HTR-8/SVneo (cell line): Measurements from ENCODE around the gene STK35.

Experiments used
- DNase-seq: peaks from one replicate; pipeline ENCODE4 v3.0.0; 2011; ENCODE audit warnings: low spot score, mixed read lengths; ENCODE audit not compliant: insufficient read length
- FAIRE-seq: peaks from 2 replicates; lab custom pipeline; 2011; peaks lifted over from hg19 to GRCh38; lab: Jason Lieb, UNC

The STK35 gene

DNA sequence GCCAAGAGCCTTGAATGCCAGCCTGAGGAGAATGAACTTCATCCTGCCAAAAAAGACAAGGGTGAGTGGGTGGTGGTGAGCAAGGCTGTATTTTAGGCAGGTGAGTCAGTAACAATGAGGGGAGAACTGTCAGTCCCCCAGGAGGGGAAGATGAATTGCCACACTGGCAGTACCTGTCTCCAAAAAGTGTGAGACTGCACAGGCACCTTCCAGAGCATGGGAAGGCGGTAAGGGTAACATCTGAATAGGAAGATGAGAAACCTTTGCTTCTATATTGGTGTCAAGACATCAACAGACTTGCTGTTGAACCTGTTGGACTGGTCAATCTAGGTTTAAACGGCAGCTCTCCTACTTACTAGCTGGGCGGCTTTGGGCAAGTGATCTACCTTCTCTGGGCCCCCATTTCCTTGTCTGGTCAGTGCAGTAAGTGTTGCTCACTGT is 30.9 kb downstream of the STK35 start:
- DNase-seq (no peak), FAIRE-seq (no peak)

DNA sequence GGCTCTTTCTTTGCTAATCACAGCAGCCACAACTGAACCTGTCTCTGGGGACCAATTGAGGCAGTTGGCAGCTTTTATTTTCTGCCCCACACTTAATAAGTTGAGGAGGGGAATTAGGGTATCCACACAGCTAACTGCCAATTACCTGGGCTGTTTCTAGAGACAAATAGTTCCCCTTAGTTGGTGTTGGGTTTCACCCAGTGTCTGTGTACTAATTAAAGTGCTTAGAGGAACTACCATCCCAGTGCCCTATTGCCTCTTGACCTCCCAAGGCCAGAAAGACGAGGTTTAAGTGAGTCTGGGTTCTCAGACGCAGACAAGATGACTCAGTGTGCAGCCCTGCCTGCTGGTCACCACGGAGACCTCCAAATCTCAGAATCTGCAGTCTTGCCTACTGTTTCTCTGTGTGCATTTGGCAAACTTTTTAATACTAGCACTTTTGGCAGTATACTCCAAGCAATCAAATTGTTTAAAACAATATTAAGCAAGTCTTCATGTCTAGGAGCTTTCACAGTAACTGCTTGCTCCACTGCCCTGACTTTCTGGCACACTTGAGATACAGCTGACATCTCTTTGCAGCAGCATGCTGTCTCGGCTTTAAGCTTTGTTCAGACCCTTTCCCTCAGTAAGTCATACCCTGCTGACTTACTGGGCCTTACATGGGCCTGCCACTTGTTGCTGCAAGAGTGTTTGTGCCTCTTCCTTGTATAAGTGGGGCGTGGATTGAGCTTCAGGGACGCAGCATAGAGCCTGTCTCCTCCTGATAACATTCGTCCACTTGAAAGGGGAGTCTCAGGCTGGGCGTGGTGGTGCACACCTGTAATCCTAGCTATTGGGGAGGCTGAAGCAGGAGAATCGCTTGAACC is 31.9 kb downstream of the STK35 start:
- peak; percentile 60 for FAIRE-seq
- no peak for DNase-seq

DNA sequence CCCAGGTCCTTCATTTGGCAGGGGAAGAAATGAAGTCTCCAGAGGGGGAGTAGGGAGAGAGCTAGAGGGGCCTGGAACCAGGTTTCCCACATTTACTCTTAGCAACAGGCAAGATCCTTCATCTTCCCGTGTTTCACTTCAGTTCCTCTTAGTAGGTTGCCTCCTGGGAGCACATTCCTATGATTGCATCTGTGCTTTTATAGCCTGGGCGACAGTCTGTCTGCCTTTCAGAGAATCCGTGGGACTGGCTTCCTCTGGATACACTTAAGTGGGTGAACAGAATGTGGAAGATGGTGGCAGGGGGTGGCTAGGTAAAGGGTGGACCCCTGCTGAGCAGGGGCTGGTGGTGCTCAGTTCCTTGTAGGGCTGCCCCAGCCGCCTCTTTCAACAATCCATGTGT is 33.4 kb downstream of the STK35 start:
- FAIRE-seq (no peak), DNase-seq (no peak)

DNA sequence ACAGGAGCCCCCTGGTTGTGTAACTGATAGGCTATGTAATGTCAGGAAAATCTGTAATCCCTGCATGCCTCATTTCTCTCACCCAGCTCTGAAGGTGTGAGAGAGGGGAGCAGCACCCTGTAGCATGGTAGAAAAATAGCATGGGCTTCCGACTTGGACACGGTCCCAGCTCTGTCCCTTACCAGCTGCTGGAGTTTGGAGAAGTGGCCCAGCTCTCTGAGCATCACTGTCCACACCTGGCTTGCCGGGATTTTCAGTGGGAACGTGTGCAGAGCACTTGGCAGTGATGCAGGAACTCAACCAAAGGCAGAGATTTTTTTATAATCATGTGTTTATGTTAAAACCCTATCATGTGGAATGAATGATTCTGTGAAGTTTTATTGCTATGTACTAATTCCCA is 34.6 kb downstream of the STK35 start:
- FAIRE-seq: no peak

DNA sequence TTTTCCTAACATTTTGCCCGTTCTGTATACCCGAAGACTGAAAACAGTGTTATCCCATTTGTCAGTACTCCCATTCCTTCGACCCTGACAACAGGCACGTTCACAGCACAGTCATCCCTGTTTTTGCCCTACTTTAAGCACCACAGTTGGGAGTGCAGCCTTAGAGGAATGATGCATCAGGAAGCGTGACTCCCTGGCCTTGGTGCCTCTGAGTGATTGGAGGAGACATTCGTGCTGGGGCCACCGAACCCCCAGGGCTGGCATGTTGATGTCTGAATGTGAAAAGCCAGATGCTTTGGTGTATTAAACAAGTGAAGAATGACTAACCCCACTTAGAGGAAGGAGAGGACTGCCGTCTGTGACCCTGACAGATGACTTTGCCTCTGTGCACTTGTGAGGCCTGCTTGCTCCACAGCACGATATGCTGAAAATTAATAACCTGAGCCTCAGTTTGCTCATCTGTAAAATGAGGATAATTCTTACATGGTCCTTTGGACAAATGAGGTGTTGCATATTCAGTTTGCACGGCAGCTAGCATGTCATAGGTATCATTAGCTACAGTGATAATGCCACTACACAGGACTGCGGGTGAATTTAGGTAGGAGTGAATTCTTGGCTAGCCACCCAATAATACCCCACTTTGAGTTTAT is 36.0 kb downstream of the STK35 start:
- no peak for DNase-seq
- FAIRE-seq: peak; percentile 69

More for the DNA sequence above, 34.6 kb downstream of the STK35 start:
- no peak for DNase-seq

DNA sequence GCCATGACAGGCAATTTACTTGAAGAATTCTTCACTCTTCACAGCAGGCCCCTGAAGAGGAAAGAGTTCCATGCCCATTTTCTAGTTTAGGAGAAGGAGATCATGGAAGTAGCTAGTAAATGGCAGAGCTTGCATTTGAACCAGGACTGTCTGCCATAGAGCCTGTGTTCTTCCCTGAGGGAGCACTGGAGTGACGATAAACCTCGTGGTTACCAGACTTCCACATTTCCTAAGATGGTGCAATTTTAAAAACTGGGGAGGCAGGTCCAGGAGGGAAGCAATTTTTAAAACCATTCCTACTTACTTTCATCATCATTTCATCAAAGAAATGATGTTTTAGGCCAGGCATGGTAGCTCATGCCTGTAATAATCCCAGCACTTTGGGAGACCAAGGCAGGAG is 36.8 kb downstream of the STK35 start:
- DNase-seq (no peak), FAIRE-seq (no peak)

DNA sequence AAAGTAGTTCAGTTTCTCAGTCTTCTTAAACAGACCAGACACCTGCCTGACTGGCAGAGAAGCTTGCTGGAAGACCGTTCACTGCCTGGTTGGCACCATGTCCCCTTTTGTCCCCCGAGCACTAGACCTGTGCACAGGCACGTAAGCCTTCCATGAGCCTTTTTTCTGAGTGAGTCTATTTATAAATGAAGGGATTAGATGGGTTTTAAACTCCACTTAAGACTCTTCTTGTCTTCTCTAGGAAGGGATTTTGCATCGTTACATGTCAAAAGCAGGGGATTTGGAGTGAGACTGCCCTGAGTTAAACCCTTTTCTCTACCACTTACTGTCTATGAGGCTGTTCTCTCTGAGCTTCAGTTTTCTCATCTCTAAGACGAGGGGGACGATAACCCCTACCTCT is 37.6 kb downstream of the STK35 start:
- no peak for DNase-seq
- FAIRE-seq: no peak

DNA sequence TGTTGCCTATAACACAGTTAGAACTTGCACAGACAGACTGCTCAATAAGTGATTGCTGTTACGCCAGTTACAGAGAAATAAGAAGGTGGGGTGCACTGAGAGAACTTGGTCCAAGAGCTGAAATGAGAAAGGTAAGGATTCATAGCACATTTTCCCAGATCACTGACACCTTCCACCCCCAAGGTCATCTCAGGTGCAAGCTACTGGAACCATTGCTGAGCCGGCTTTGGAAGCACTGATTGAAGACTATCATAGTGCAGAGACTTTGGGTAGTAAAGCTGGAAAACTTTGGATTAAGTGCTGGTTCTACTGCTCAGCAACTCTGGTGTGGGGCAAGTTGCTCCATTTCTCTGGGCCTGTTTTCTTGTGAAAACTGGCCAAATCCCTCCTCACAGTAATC is 38.1 kb downstream of the STK35 start:
- FAIRE-seq: no peak

DNA sequence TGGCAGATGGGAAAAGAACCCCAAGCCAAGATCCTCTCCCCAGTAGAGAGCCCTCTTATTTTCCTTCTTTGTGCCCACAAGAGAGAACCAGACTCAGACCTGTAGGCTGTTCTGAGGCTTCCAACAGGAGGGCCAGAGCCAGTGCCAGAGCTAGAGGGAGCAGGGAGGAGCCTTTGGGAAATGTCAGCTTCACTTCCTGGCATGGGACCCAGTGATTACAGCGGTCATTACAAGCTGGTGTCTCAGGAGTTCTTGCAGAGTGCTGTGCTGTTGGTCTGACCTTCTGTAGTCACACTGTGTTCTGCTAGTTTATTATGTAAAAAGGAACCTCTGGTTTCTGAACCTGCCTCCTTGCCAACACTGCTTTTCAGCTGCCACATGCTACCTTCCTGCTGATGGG is 38.9 kb downstream of the STK35 start:
- no peak for FAIRE-seq
- no peak for DNase-seq

More for the DNA sequence above, 38.1 kb downstream of the STK35 start:
- no peak for DNase-seq

DNA sequence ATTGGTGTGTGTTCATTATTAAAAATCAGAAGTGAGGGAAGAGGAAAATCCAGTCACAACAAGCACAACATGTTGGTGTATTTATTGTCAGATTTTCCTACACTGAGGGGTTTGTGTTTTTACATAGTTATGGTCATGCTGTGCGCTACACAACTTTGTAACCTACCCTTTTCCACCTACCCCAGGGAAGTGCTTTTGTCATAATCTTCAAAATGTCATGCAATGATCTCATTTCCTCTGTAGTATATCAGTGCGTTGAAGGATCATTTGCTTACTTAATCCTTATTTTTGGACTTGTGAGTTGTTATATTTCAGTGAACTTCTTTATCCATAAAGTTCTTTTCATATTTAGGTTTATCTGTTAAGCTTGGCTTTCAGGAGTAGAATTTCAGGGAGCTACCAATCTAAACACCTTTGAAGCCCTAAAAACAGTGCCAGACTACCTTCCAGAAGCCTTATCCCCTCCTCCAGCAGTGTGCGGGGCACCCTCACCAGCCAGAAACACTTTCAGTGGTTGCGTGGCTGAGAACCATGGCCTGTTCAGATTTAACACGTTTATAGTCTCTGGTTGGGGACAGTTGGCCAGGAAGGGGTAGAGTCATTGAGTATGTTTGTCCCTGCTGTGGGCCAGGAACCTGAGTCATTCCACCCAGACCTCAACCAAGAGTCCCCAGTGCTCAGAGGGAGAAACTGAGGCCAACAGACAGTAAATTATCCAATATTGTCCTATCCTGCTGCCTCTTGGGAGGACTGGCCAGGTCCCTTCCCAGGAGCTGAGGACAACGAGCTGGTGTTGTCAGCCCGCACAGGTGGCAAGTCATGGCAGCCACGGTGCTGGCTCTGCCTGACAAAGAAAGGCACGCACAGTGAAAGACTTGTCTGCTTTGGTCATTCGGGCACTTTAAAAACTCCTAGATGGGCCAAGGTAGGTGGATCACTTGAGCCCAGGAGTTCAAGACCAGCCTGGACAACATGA is 40.3 kb downstream of the STK35 start:
- no peak for DNase-seq
- no peak for FAIRE-seq

DNA sequence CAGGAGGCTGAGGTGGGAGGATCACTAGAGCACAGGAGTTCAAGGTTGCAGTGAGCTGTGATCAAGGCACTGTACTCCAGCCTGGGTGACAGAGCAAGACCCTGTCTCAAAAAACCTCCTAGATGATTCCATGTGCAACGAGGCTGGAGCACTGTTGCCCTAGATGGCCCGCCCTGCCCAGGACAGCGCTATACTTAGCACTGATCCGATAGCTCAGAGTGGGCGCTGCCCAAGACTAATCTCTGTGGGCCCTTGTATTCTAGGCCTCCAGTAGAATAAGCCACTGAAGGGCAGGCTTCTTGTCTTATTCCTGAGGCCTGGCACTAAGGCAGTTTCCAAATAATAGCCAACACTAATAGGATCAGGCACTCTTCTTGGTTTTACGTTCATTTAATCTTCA is 41.0 kb downstream of the STK35 start:
- no peak for FAIRE-seq
- DNase-seq: no peak

DNA sequence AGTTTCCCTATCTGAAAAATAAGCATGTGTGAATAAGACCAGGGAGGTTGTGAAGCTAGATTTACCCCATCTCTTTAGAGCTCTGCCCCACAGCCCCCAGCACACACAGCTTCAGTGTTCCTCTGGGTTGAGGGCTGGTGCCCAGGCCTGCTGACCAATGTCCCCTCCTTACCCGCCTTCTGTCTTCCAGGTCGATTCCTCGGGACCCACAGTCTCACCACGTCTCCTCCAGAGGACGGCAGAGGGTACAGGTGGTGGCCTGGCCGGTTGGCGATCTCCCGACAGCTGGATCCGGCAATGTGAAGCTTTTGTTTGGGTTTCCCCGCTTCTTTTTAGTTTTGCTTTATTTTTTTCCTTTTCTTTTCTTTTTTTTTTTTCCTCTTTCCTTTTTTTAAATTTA is 42.0 kb downstream of the STK35 start:
- no peak for DNase-seq
- no peak for FAIRE-seq

DNA sequence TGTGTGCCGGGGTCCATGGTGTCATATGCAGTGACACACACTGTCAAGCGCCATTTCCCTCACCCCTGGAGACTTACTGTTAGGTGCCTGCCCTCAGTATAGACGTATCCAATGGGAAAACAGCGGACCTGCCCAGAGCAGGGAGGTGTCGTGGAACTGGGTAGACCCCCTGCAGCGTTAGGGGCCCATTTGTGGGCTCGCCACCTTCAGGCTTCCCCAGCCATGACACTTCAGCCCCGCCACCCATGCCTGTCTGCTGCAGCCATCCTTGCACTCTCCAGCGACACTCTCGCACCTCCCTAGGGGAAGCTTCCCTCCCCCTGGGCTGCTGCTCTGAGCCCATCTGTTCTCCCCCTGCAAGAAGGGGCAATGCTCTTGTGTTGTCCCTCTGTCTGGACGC is 43.2 kb downstream of the STK35 start:
- FAIRE-seq (no peak), DNase-seq (no peak)

DNA sequence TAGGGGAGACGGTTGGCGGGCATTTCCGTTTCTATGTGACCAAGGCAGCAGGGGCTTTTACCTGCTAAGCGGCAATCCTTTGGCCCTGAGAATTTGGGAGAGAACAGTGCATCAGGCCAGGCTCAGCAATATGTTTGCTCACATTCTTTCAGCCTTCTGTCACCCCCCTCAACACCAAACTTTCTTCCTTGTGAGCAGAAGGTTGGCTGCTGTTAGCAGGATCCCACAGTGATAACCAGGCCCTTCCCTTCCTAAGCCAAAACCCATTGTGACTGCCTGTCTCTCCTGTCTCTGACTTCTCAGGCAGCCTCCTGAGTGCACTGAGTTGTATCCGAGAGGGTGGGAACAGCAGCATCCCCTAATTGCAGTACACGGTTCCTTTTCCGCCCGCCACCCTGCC is 43.7 kb downstream of the STK35 start:
- DNase-seq: no peak

DNA sequence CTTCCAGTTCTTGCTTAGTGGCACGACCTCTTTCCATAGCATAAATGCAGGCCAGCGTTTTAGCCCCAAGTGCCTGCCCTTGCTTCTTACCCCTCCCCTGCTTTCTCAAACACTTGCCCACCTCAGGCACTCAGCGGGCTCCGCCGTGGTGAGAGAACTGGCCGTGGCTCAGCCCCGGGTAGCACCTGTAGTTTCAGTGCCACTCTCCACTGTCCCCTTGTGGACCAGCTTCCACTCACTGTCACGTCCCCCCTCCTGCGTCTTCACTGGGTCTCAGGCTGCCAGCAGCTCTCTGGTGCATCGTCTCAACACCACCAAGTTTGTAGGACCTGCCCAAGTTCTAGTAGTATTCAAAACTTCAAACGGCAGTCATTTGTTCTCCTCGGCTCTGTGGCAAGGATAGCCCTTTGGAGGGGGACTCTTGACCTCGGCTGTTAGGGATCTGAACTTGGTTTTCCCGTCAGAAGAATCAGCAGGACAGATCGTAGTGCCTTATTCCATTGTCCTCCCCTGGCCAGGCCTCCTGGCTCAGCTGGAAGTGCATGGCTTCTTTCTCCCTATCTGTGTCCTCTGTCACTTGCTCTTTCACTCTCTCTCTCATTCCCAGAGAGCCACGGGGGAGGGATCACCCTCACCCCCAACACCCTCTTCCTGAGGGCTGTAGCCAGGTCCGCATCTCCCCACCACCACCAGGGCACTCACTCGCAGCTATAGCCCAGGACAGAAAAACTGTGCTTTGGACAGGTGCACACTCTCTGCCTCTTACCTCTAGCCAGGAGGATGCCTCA is 44.6 kb downstream of the STK35 start:
- DNase-seq (no peak), FAIRE-seq (no peak)

More for the DNA sequence above, 43.7 kb downstream of the STK35 start:
- no peak for FAIRE-seq

DNA sequence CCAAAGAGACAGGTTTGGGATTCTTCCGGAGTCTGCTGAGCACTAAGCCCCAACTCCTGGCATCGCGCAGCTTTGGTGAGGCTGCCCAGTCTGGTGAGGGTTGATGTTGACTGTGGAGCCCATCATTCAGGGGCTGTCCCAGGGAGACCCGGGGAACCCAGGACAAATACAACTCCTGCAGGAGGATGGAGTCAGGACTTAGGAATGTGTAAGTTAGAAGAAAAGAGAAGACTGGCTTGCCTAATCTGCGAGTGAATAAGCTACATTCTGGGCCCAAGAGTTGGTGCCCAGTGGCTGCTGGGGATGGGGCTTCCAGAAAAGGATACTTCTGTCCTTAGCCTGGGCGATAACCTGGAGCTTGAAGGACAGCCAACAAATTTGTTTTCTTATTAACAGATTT is 47.9 kb downstream of the STK35 start:
- DNase-seq (peak; percentile 19), FAIRE-seq (no peak)

DNA sequence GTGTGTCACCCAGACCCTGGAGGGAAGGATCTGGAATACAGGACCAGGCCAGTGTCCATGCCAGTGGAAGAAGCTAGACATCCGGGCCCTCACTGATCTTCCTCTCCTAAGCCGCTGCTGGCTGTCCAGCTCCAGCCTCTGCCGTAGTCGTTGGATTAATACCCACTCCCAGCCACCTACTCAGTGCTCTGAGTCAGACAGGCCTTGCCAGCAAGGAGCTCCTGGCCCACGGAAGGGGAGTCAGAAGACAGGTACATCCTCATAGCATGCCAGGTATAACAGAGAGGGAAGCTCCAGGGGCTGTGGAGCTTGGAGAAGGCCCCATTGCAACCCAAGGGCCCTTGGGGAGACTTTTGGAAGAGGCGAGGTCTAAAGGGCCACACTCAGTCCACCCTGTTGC is 49.0 kb downstream of the STK35 start:
- FAIRE-seq: no peak
- DNase-seq: no peak

DNA sequence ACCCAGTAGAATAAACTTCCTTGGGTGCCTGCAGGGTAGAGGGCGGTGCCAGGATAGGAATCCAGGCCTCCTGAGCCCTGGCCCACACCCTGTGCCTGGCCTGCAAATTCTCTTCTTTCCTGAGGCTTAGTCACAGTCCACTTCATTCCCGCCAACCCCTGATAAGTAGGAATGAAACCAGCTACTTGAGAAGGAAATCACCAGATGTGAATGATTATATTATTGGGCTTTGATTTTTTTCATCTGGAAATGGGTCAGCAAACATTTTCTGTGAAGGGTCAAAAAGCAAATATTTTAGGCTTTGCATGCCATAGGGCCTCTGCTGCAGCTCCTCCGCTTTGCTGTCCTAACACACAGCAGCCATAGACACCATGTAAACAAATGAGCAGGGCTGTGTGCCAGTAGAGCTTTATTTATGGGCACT is 50.2 kb downstream of the STK35 start:
- DNase-seq: peak; percentile 37
- no peak for FAIRE-seq

DNA sequence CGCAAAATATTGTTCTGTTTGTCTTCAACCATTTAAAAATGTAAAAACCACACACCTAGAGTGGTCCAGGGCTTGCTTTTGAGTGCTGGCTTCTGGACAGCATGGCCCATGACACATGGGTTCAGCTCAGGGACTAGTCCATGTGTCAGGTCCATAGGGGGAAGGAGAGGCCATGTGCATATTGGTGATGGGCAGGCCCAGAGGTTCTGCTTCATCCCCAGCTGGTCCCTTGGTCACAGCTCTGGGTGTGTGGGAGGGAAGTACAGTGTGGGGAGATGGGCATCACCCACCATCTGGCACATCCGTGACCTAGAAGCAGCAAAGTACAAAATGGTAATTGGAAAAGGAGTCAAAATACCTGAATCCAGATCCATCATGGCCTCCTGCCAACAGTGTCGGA is 50.7 kb downstream of the STK35 start:
- no peak for FAIRE-seq
- DNase-seq: no peak

DNA sequence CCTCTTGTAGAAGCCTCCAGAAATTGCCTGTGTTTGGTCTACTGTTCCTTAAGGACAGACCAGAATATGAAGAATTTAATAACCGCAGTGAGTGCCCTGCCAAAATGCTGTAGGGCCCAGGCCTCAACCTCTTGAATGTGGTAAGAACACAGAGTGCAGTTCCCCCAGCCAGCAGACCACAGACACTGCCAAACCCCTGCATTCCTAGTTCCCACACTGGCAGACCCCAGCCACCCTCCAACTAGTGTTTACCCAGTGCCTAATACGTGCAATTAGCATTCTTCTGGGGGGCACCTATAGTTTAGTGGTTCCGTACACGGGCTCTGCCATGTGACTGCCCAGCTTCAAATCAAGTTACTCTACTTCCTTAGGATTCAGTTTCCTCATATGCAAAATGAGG is 51.7 kb downstream of the STK35 start:
- DNase-seq (no peak), FAIRE-seq (no peak)
